GM15510 (cell line): ENCODE results near the gene ANTXR1.

ENCODE experiments used
- POLR2A ChIP-seq: IDR thresholded peaks from 3 replicates; pipeline ENCODE4 v1.6.1; 2011; ENCODE audit warnings: borderline replicate concordance; ENCODE audit not compliant: insufficient read length; ENCODE audit errors: extremely low read depth

The ANTXR1 gene

DNA sequence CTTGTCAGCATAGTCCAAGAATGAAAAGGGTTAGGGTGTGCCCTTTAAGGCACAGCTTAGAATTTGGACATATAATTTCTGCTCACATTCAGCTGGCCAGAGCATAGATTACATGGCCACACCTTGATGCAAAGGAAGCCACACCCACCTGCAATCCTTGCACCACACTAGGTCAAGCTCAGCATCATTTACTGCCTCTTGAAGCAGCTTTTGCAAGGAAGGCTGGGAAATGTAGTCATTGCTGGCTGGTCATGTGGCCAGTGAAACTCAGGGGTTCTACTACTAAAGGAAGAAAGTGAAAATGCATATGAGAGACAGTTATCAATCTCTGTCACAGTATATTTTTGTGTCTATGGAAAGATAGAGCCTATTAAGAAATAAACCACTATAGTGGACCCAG, 214.7 kb downstream of the ANTXR1 start:
- TF ChIP-seq POLR2A, result no peak

DNA sequence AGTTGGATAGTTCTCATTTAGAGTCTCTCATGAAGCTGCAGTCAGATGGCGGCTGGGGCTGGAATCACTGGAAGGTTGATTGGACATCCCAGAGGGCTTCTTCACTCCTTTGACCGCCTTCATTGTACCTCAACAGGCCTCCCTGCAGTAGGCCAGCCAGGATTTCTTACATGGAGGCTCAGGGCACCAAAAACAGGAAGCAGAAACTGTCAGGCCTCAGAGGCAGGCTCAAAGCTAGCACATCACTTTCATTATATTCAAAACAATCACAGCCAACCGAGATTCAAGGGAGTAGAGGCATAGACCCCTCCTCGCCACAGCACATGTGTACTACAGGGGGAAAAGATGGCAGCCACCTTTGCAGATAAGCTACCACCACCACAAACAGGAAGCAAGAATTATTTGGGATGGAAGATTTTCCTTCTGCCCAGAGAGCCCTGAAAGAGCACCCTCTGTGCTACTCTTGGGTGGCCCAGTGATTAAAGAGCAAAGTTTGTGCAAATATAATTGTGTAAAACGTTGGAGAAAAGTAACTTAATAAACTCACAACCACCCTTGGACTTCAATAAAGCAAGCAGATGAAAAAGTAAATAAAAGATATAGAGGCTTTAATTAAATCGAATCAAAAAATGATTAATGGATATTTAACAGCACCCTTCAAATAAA, 218.8 kb downstream of the ANTXR1 start:
- no peak for TF ChIP-seq POLR2A

DNA sequence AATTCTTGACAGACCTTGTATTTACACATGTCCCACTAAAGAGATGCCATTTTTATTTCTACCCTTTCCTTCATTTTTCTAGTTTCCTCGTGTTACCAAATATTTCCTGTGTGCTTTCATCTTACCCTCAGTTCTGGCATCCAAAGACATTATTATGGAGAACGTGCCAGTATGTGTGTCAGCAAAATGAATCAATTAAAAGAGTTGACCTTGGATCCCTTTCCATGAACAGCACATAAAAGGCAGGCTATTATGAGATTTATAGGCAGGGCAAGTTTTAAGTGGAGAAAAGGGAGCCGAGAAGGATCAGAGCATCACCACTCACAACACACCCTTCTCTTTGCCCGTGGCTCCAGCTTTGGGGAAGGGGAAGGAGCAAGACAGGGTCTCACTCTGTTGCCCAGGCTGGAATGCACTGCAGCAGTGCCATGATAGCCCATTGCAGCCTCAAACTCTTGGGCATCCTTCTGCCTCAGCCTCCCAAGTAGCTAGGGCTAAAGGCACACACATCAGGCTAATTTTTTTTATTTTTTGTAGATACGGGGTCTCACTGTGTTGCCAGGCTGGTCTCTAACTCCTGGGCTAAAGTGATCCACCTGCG, 224.2 kb downstream of the ANTXR1 start:
- no peak for TF ChIP-seq POLR2A

DNA sequence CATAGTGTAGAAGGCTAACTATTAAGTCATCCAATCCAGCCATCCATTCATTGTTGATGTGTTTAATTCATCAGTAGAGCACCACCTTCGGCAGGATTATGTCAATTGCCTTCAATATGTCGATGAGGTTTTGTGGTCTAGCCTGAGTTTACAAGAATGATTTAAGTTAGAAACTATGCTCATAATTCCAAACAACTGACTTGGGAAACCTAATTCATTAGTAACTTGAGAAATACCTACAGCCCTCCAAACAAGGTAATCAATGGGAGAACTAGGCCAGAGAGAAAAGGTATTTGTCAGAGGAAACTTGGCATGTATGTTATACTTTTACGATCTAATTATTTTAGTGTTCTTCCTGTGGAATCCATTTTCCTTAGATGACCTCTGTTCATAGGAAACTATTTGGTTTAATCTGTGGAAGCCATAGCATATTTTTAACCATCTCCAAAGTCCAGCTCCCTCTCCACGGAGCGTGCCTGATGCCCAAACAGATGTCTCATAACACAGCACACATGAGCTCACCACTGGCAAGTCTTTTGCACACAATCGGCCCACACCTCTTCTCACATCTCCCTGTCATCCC, 225.6 kb downstream of the ANTXR1 start:
- no peak for TF ChIP-seq POLR2A

DNA sequence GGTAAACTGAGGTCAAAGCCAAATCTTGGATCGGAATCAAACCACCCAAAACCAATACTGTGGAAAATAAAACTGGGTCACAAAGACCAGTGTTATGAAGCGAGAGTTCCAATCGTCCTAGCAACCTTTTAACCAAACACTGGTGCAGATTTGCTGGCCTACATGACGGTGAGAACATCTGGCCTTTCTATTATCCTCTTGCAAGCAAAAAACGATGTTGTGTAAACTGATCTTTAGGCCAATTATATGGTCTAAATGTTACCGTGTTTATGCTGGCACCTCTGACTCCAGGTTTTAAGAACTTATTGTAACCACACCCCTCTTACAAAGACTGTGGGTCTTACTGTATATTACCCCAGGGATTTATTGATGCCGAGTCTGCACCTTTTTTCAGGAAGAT, 228.1 kb downstream of the ANTXR1 start:
- TF ChIP-seq POLR2A, result no peak

DNA sequence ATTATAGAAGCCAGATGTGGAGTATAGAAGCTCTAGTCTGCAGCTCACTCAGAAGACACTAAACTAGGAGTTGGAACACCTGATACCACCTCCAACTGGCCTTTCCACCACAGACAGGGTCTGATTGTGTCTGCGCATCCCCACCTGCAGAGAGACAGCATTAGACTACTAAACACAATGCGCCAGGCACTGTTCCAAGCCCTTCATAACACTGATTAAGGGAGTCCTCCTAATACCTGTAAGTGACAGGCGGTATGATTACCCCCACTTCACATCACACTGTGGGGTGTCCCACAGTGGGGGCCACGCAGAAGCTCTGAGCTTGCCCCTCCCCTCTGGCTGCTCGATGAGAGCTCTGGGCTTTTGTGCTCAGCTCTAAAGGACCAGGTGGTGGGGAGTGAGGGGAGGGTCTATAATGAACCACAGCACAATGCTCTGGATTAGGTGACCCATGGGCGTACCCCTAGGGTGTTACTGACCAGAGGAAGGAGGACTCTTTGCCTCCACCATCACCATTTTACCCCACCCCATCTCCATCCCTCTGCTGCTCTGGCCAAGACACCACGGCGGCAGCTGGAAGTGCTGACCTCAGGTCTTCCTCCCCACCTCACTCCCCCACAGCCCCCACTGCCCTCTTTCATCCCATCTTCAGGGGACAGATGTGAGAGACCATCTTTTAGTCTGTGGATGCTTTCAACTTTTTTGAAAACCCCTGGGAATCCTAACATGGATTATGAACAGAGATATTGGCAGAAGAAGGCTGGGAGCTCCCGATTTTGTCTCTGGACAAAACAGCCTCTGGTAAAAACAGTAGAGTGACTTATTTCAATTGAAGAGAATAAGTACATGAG, 228.9 kb downstream of the ANTXR1 start:
- TF ChIP-seq POLR2A, result no peak

DNA sequence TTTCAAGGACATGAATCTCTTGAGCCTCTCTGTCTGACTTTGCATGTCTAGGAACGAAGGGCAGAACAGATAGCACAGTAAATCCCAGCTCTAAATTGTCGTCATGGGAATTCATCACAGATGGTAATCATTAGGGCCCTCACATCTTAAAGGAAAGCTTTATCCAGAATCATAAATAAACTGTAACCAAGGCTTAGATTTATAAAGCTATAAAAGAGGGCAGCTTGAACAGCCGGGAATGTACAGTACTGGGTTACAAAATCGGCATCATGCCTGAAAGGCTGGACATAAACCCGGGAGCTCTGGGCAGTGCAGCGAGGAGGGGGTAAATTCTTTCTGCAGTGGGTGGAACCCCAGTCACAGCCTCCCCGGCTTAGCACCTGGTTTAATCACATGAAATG, 229.7 kb downstream of the ANTXR1 start:
- no peak for TF ChIP-seq POLR2A

DNA sequence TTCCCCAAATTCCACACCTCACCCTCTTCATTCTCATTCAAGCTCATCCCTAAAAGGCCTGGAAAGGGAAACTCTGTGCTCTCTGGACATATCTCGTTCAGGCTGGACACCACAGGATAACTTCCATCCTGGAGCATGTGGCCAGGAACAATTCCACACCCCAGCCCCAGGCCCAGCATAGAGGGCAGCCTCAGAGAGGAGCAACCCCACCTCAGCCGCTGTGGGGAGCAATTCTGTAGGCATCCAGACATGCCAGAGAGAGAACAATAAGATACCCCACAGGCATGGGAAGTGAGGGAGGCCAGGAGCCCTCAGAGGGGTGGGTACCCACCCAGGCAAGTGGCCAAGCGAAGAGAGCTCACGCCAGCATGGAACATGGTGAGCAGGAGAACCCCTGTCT, 230.7 kb downstream of the ANTXR1 start:
- TF ChIP-seq POLR2A, result no peak

DNA sequence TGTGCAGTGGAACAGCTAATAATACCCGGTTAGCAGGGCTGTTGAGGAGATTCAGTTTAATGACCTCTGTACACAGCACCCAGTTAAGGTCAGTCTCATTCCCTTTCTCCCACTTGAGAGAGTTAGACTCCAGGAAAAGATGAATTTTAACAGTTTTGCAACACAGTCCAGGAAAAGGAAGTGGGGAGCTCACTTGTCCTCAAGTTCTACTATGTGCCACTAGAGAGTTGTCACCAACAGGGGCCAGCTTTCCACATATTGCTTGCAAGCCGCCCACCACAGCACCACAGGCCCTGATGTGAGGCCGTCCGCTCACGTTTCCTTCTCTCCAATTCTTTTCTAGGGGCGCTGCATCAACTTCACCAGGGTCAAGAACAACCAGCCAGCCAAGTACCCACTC, 231.9 kb downstream of the ANTXR1 start:
- no peak for TF ChIP-seq POLR2A

DNA sequence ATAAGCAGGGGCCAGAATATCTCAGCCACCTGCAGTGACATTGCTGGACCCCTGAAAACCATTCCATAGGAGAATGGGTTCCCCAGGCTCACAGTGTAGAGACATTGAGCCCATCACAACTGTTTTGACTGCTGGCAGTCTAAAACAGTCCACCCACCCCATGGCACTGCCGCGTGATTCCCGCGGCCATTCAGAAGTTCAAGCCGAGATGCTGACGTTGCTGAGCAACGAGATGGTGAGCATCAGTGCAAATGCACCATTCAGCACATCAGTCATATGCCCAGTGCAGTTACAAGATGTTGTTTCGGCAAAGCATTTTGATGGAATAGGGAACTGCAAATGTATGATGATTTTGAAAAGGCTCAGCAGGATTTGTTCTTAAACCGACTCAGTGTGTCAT, 234.6 kb downstream of the ANTXR1 start:
- no peak for TF ChIP-seq POLR2A

DNA sequence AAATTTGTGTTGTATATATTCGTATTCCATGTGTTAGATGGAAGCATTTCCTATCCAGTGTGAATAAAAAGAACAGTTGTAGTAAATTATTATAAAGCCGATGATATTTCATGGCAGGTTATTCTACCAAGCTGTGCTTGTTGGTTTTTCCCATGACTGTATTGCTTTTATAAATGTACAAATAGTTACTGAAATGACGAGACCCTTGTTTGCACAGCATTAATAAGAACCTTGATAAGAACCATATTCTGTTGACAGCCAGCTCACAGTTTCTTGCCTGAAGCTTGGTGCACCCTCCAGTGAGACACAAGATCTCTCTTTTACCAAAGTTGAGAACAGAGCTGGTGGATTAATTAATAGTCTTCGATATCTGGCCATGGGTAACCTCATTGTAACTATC, 235.3 kb downstream of the ANTXR1 start:
- no peak for TF ChIP-seq POLR2A

DNA sequence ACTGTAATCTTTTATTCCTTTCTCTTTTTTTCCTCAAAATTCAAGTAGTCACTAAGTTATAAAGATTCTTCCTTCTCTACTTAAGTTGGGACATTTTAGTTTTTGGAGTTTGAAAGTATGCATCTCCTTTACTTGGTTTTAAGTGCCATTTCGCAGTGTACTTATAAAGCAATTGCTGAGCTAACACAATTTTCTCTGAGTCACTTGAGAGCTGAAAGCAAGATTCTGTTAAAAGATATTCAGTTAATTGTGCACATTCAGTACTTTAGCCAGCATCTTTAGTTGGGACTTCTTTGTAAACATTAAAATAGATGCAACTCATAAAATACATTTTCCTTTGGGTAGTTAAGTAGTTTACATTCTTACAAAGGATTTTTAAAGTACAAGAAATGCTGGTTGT, 238.0 kb downstream of the ANTXR1 start:
- no peak for TF ChIP-seq POLR2A

DNA sequence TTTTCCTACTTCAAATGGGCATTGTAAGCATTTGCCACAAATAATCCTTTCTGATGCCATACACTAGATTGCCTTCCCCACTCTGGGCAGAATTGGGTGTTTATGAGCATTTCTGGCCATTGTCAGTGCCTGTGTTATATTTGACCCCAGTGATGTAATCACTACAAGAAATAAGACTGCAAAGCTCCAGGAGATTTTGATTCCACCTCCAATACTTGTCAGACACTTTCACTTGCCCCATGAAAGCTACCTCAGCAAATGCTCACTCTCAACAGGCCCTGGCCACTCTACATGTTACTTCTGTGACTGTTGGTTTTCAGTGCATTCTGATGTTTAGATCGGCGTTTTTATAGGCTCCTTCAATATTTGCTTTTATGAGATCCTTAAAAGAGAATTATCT, 239.0 kb downstream of the ANTXR1 start:
- TF ChIP-seq POLR2A, result no peak

DNA sequence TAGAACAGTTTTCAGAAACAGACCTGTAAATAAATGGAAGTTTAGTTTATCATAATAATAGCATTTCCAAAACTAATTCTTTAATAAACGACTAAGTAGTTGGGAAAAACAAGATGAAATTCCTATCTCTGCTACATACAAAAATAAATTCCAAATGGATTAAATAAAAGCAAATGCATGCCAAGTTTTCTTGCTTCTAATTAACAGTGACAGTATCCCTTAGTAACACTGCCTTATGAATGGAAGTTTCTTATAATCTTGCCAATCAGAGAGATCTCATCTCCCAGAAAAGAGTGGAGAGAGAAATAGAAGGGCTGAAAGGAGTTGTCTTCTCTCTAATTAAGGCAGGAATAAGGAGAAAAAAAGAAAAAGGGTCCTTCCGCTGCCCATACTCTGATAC, 240.1 kb downstream of the ANTXR1 start:
- TF ChIP-seq POLR2A, result no peak

DNA sequence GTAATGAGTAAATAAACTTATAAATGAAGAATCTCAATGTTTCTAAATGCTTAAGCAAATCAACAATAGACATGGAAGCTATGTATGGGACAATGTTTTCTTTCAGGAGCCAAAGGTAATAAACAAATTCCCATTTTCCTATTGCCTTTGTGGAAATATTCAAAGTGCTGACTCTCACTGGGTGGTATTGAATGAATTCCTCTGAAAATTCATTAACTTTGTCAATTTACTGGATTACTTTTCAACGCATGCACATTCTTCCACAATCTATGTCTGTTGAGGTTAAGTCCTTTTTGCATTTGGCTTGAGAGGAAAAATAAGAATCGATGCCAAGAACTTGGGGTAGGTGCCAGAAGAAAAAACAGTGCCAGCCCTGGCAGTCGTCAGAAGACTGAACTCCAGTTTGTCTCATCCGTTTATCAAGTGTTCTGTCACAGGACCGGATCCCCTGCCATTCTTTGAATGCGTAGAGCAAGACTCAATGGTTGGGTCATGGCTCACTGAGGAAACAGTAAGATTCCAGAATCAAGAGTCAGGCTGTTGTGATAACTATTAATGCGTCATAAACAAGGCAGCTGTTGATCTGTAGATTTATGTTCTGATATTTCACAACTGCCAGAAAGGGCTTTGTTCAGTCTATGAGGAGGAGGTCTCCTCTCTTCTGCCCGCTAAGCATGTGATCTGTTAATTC, 240.8 kb downstream of the ANTXR1 start:
- no peak for TF ChIP-seq POLR2A
